ENCODE results near the gene GCNT2.

DNA sequence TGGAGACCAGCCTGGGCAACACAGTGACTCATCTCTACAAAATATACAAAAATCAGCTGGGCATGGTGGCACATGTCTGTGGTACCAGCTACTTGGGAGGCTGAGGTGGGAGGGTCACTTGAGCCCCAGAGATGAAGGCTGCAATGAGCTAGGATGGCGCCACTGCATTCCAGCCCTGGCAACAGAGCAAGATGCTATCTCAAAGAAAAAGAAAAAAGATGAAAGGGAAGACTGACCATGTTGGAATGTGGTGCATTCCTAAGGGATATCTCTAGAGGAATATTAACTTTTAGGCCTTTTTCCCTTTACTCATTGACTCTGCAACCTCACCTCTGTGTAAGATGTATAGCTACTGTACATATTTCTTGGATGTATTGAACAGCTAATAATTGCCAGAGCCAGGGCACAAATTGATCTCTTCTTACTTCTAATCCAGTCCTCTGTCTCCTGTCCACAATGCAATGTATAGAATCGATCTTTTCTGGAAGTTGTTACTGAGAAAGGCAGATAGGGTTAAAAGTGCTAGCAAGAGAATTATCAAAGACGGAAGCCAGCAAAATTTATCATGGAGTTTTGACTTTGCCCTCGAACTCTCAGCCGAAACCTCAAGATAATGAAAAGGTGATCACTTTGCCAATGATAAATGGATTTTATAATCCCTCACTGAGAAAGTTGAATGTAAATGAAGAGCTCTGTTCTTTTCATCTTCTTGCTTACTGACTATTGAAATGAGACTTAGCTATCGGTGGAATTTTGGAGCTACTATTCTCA, 46.3 kb downstream of the GCNT2 start:
- TF ChIP-seq, protein P1, sequence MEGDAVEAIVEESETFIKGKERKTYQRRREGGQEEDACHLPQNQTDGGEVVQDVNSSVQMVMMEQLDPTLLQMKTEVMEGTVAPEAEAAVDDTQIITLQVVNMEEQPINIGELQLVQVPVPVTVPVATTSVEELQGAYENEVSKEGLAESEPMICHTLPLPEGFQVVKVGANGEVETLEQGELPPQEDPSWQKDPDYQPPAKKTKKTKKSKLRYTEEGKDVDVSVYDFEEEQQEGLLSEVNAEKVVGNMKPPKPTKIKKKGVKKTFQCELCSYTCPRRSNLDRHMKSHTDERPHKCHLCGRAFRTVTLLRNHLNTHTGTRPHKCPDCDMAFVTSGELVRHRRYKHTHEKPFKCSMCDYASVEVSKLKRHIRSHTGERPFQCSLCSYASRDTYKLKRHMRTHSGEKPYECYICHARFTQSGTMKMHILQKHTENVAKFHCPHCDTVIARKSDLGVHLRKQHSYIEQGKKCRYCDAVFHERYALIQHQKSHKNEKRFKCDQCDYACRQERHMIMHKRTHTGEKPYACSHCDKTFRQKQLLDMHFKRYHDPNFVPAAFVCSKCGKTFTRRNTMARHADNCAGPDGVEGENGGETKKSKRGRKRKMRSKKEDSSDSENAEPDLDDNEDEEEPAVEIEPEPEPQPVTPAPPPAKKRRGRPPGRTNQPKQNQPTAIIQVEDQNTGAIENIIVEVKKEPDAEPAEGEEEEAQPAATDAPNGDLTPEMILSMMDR (IDR thresholded peaks at IDR 0.05; ENCODE audit: borderline replicate concordance, extremely low read depth, low read length, poor library complexity, severe bottlenecking) = no peak
- TF ChIP-seq EZH2 (IDR thresholded peaks at IDR 0.05; ENCODE audit: borderline replicate concordance, low read depth, low read length, severe bottlenecking) = no peak

Data from DND-41 (cell line).